HepG2 (cell line): ENCODE measurements around the gene FBXO41. TPM values are rescaled to one million over a fixed set of nuclear protein-coding genes. Genes with fewer than 3 reads are reported as not detected.
A peak's percentile ranks its signal among the peaks of the same experiment; 100 is the strongest.

Source experiments
- BCL3 ChIP-seq: sonication (generic); formaldehyde crosslinking; IDR thresholded peaks from 2 replicates; pipeline ENCODE4 v1.5.1; 2020; ENCODE audit warnings: mild to moderate bottlenecking, missing genetic modification reagents, moderate library complexity
- BHLHE40 ChIP-seq: IDR thresholded peaks from 2 replicates; pipeline ENCODE4 v1.6.1; 2011; ENCODE audit warnings: low read length, improper control_type of control experiment
- DDIT3 ChIP-seq: sonication (generic); formaldehyde crosslinking; IDR thresholded peaks from 2 replicates; pipeline ENCODE4 v1.4.0; 2020; ENCODE audit warnings: mild to moderate bottlenecking, missing genetic modification reagents
- ETV5 ChIP-seq: IDR thresholded peaks from 2 replicates; pipeline ENCODE4 v1.6.1; 2018; ENCODE audit warnings: missing biosample characterization, missing genetic modification reagents, inconsistent platforms, borderline replicate concordance
- FOSL1 ChIP-seq: sonication (generic); formaldehyde crosslinking; IDR thresholded peaks from 2 replicates; pipeline ENCODE4 v1.9.0; 2021; ENCODE audit warnings: missing genetic modification reagents, borderline replicate concordance
- FOXA1 ChIP-seq, 2 experiments: fragments of 450-650 bp in 1 of 2; sonication (generic) in 1 of 2; formaldehyde crosslinking in 1 of 2; IDR thresholded peaks; 2 replicates each; pipeline versions ENCODE4 v1.4.0 to v1.6.1; 2016 to 2020; ENCODE audit warnings: missing genetic modification reagents in 1 of 2
- HDAC2 ChIP-seq: sonication (generic); formaldehyde crosslinking; IDR thresholded peaks from 2 replicates; pipeline ENCODE4 v1.4.0; 2020; ENCODE audit warnings: missing genetic modification reagents
- HOXD1 ChIP-seq: sonication (generic); formaldehyde crosslinking; IDR thresholded peaks from 2 replicates; pipeline ENCODE4 v1.5.0; 2020; ENCODE audit warnings: missing genetic modification reagents
- KLF6 ChIP-seq: IDR thresholded peaks from 2 replicates; pipeline ENCODE4 v1.8.0; 2016; ENCODE audit warnings: missing biosample characterization, missing genetic modification reagents
- NR0B2 ChIP-seq: sonication (generic); formaldehyde crosslinking; IDR thresholded peaks from 2 replicates; pipeline ENCODE4 v1.4.0; 2020; ENCODE audit warnings: mild to moderate bottlenecking, missing genetic modification reagents
- PCBP1 ChIP-seq: fragments of 200-400 bp; formaldehyde crosslinking; IDR thresholded peaks from 2 replicates; pipeline ENCODE4 v1.6.1; 2017; ENCODE audit warnings: mild to moderate bottlenecking, low read depth, low read length, borderline replicate concordance
- PHF21A ChIP-seq: sonication (generic); formaldehyde crosslinking; IDR thresholded peaks from 2 replicates; pipeline ENCODE4 v1.5.0; 2020; ENCODE audit warnings: mild to moderate bottlenecking, missing genetic modification reagents
- SOX5 ChIP-seq: IDR thresholded peaks from 2 replicates; pipeline ENCODE4 v1.6.1; 2016; ENCODE audit warnings: borderline replicate concordance
- SRY ChIP-seq: sonication (generic); formaldehyde crosslinking; IDR thresholded peaks from 2 replicates; pipeline ENCODE4 v1.8.0; 2022; ENCODE audit warnings: mild to moderate bottlenecking, missing genetic modification reagents
- THAP11 ChIP-seq: IDR thresholded peaks from 2 replicates; pipeline ENCODE4 v1.6.1; 2016; ENCODE audit warnings: missing biosample characterization, missing genetic modification reagents
- ZNF33A ChIP-seq: sonication (generic); formaldehyde crosslinking; IDR thresholded peaks from 2 replicates; pipeline ENCODE4 v1.5.1; 2020; ENCODE audit warnings: missing genetic modification reagents, mild to moderate bottlenecking, moderate library complexity, borderline replicate concordance
- ZNF350 ChIP-seq: sonication (generic); formaldehyde crosslinking; IDR thresholded peaks from 2 replicates; pipeline ENCODE4 v1.4.0; 2020; ENCODE audit warnings: mild to moderate bottlenecking, low read depth, missing genetic modification reagents, borderline replicate concordance
- ZNF564 ChIP-seq: sonication (generic); formaldehyde crosslinking; IDR thresholded peaks from 2 replicates; pipeline ENCODE4 v1.8.1; 2023; ENCODE audit warnings: mild to moderate bottlenecking, missing genetic modification reagents
- ZNF776 ChIP-seq: sonication (generic); formaldehyde crosslinking; IDR thresholded peaks from 2 replicates; pipeline ENCODE4 v1.4.0; 2020; ENCODE audit warnings: mild to moderate bottlenecking, missing genetic modification reagents
- ZNF883 ChIP-seq: sonication (generic); formaldehyde crosslinking; IDR thresholded peaks from 2 replicates; pipeline ENCODE4 v1.5.1; 2020; ENCODE audit warnings: mild to moderate bottlenecking, missing genetic modification reagents; ENCODE audit errors: not compliant biosample characterization
- polyA plus RNA-seq, 8 experiments: library from polyadenylated mRNA; depleted of rRNA in 3 of 8; stranded (reverse) in 7 of 8; unstranded in 1 of 8; fragments of >200 nt; fragmentation: Illumina TruSeq in 4 of 8; extraction: Trizol in 4 of 8; gene quantifications; 2 replicates each; pipeline versions ENCODE4 v1.2.1 to v1.2.3, GENCODE V29; 2011 to 2016; ENCODE audit warnings: low read depth in 4 of 8, missing spikeins in 1 of 8, mixed read lengths in 1 of 8; ENCODE audit not compliant: insufficient read depth in 1 of 8
- total RNA-seq, 5 experiments: library from RNA; depleted of rRNA; stranded (reverse); fragments of >200 nt; fragmentation: Illumina TruSeq; extraction: Trizol; gene quantifications; 2 replicates each; pipeline ENCODE4 v1.2.3, GENCODE V29; 2016; ENCODE audit warnings: low read depth in 1 of 5
- TF ChIP-seq, protein P1 (sequence below): sonication (generic); formaldehyde crosslinking; IDR thresholded peaks from 2 replicates; pipeline ENCODE4 v1.9.0; 2022; ENCODE audit warnings: missing genetic modification reagents, mild to moderate bottlenecking, borderline replicate concordance
- TF ChIP-seq, protein P2 (sequence below): sonication (generic); formaldehyde crosslinking; conservative IDR thresholded peaks from 2 replicates; pipeline ENCODE4 v1.4.0; 2020; ENCODE audit warnings: mild to moderate bottlenecking, missing genetic modification reagents, moderate library complexity

FBXO41 gene
- total and polyA plus RNA-seq, 2 of the 13 experiments (the other 11 are each of a cell fraction or from before 2014, with no cell fraction given): 4.2 to 10.3 TPM

GRCh38 chr2:73233154-73233931 lies 50.9 kb downstream of the FBXO41 start, which contains the start of gene PRADC1 (continued):
- TF ChIP-seq BCL3 (CRISPR knock-in tag) (no peak), PHF21A (peak; percentile 73), THAP11 (CRISPR knock-in tag) (peak; percentile 86), NR0B2 (no peak; the same call in none of the 2 replicates), DDIT3 (no peak), ZNF564 (CRISPR knock-in tag) (no peak; the same call in none of the 2 replicates), ZNF33A (CRISPR knock-in tag) (no peak), BHLHE40 (no peak), KLF6 (CRISPR knock-in tag) (no peak; the same call in 1 of the 2 replicates), ZNF776 (CRISPR knock-in tag) (peak; percentile 66; the same call in 1 of the 2 replicates), SOX5 (no peak; the same call in 1 of the 2 replicates), HDAC2 (CRISPR knock-in tag) (peak; percentile 78; the same call in 1 of the 2 replicates), ETV5 (CRISPR knock-in tag) (peak; percentile 49), ZNF350 (CRISPR knock-in tag) (0 out of 2 replicates have a peak, but pooled peaks have one; percentile 78), ZNF883 (no peak), FOXA1 (IDR thresholded peaks at IDR 0.05) (no peak), FOXA1 (CRISPR knock-in tag; IDR thresholded peaks at IDR 0.05) (peak; percentile 9; the same call in 1 of the 2 replicates), HOXD1 (CRISPR knock-in tag) (no peak; the same call in 1 of the 2 replicates), PCBP1 (no peak), FOSL1 (CRISPR knock-in tag) (no peak), SRY (CRISPR knock-in tag) (no peak; the same call in 1 of the 2 replicates)
- TF ChIP-seq, protein P1, sequence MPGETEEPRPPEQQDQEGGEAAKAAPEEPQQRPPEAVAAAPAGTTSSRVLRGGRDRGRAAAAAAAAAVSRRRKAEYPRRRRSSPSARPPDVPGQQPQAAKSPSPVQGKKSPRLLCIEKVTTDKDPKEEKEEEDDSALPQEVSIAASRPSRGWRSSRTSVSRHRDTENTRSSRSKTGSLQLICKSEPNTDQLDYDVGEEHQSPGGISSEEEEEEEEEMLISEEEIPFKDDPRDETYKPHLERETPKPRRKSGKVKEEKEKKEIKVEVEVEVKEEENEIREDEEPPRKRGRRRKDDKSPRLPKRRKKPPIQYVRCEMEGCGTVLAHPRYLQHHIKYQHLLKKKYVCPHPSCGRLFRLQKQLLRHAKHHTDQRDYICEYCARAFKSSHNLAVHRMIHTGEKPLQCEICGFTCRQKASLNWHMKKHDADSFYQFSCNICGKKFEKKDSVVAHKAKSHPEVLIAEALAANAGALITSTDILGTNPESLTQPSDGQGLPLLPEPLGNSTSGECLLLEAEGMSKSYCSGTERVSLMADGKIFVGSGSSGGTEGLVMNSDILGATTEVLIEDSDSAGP: peak; percentile 91
- TF ChIP-seq, protein P2, sequence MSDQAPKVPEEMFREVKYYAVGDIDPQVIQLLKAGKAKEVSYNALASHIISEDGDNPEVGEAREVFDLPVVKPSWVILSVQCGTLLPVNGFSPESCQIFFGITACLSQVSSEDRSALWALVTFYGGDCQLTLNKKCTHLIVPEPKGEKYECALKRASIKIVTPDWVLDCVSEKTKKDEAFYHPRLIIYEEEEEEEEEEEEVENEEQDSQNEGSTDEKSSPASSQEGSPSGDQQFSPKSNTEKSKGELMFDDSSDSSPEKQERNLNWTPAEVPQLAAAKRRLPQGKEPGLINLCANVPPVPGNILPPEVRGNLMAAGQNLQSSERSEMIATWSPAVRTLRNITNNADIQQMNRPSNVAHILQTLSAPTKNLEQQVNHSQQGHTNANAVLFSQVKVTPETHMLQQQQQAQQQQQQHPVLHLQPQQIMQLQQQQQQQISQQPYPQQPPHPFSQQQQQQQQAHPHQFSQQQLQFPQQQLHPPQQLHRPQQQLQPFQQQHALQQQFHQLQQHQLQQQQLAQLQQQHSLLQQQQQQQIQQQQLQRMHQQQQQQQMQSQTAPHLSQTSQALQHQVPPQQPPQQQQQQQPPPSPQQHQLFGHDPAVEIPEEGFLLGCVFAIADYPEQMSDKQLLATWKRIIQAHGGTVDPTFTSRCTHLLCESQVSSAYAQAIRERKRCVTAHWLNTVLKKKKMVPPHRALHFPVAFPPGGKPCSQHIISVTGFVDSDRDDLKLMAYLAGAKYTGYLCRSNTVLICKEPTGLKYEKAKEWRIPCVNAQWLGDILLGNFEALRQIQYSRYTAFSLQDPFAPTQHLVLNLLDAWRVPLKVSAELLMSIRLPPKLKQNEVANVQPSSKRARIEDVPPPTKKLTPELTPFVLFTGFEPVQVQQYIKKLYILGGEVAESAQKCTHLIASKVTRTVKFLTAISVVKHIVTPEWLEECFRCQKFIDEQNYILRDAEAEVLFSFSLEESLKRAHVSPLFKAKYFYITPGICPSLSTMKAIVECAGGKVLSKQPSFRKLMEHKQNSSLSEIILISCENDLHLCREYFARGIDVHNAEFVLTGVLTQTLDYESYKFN: peak; percentile 64
